OCI-LY3 (cell line): ENCODE data around the gene SLPI.

Experiments used
- H2AFZ ChIP-seq: fragments of 200-600, 300-600 bp; shearing (Covaris generic); 2 replicates; pipeline ENCODE4 v1.6.0; 2014; ENCODE audit warnings: antibody characterized with exemption, low read depth, low read length
- H3K27ac ChIP-seq: fragments of 200-600, 300-600 bp; sonication (generic); 2 replicates; pipeline ENCODE4 v1.5.1; 2014; ENCODE audit warnings: mild to moderate bottlenecking, low read length, moderate library complexity, mixed read lengths
- H3K27me3 ChIP-seq: fragments of 200-600, 300-600 bp; sonication (generic); 2 replicates; pipeline ENCODE4 v1.6.1; 2014; ENCODE audit warnings: low read depth, low read length, mixed read lengths
- H3K36me3 ChIP-seq: fragments of 200-600, 300-600 bp; sonication (generic); replicated peaks from 2 replicates; pipeline ENCODE3; 2014; ENCODE audit warnings: low read depth, low read length, mixed read lengths
- H3K4me1 ChIP-seq: fragments of 300-600, 200-600 bp; sonication (generic); 2 replicates; pipeline ENCODE4 v1.6.1; 2014; ENCODE audit warnings: low read length, mixed read lengths
- H3K4me2 ChIP-seq: fragments of 200-600, 300-600 bp; sonication (generic); 2 replicates; pipeline ENCODE4 v1.6.1; 2014; ENCODE audit warnings: low read length, mixed read lengths
- H3K4me3 ChIP-seq: fragments of 300-600, 200-600 bp; sonication (generic); 2 replicates; pipeline ENCODE4 v1.5.1; 2014; ENCODE audit warnings: antibody characterized with exemption, mild to moderate bottlenecking, low read length, moderate library complexity
- H3K79me2 ChIP-seq: fragments of 300-600, 200-600 bp; shearing (Covaris generic); 2 replicates; pipeline ENCODE4 v1.6.1; 2014; ENCODE audit warnings: mild to moderate bottlenecking, low read length, mixed read lengths
- H3K9ac ChIP-seq: fragments of 300-600, 200-600 bp; shearing (Covaris generic); 2 replicates; pipeline ENCODE4 v1.6.0; 2014; ENCODE audit warnings: mild to moderate bottlenecking, low read length, moderate library complexity
- H3K9me3 ChIP-seq: fragments of 200-600, 300-600 bp; shearing (Covaris generic); 2 replicates; pipeline ENCODE4 v1.6.1; 2014; ENCODE audit warnings: low read length, mixed read lengths; ENCODE audit not compliant: insufficient read depth
- H4K20me1 ChIP-seq: fragments of 200-600, 300-600 bp; sonication (generic); 2 replicates; pipeline ENCODE4 v1.6.1; 2016; ENCODE audit warnings: low read length, mixed read lengths; ENCODE audit not compliant: insufficient read depth
- EZH2phosphoT487 ChIP-seq: fragments of 200-600 bp; shearing (Covaris generic); IDR thresholded peaks from 2 replicates; pipeline ENCODE4 v1.6.1; 2018; ENCODE audit warnings: antibody characterized with exemption, mixed run types, low read depth
- TF ChIP-seq, protein P1 (sequence below): fragments of 200-600, 300-600 bp; sonication (generic); IDR thresholded peaks from 2 replicates; pipeline ENCODE4 v1.5.1; 2014; ENCODE audit warnings: antibody characterized with exemption, low read length, low read depth

Gene SLPI

DNA sequence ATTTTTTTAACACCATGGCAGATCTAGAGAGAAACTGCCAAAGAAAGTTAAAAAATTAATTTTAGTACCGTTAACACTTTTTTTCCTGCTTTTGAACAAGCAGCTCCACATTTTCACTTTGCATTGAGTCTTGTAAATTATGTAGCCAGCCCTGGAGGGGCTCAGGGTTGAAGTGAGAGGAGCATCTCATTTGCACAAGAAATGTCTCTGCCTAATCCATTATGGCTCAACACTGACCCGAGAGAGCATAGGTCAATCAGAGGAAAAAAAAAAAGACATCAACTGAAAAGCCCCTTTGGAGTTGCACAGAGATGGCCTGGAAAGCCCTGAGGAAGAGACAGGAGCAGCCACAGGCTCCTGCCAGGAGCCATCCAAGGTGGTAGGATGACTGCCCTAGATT is 4.3 kb upstream of the SLPI start:
- no peak overlapping the region for H3K9ac ChIP-seq
- no peak overlapping the region for H3K27ac ChIP-seq
- H3K79me2 ChIP-seq: no peaks in the 10 kb centered on the region
- H3K27me3 ChIP-seq: peaks cover 83% of the 10 kb centered on the region
- H3K4me3 ChIP-seq: no peak overlapping the region
- no peak for TF ChIP-seq EZH2phosphoT487
- TF ChIP-seq, protein P1, sequence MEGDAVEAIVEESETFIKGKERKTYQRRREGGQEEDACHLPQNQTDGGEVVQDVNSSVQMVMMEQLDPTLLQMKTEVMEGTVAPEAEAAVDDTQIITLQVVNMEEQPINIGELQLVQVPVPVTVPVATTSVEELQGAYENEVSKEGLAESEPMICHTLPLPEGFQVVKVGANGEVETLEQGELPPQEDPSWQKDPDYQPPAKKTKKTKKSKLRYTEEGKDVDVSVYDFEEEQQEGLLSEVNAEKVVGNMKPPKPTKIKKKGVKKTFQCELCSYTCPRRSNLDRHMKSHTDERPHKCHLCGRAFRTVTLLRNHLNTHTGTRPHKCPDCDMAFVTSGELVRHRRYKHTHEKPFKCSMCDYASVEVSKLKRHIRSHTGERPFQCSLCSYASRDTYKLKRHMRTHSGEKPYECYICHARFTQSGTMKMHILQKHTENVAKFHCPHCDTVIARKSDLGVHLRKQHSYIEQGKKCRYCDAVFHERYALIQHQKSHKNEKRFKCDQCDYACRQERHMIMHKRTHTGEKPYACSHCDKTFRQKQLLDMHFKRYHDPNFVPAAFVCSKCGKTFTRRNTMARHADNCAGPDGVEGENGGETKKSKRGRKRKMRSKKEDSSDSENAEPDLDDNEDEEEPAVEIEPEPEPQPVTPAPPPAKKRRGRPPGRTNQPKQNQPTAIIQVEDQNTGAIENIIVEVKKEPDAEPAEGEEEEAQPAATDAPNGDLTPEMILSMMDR: no peak
- no peak overlapping the region for H2AFZ ChIP-seq
- H3K4me2 ChIP-seq: no peak overlapping the region
- no peaks in the 10 kb centered on the region for H3K9me3 ChIP-seq
- no peaks in the 10 kb centered on the region for H4K20me1 ChIP-seq
- H3K36me3 ChIP-seq: no peaks in the 10 kb centered on the region
- peaks cover 13% of the 10 kb centered on the region for H3K4me1 ChIP-seq

DNA sequence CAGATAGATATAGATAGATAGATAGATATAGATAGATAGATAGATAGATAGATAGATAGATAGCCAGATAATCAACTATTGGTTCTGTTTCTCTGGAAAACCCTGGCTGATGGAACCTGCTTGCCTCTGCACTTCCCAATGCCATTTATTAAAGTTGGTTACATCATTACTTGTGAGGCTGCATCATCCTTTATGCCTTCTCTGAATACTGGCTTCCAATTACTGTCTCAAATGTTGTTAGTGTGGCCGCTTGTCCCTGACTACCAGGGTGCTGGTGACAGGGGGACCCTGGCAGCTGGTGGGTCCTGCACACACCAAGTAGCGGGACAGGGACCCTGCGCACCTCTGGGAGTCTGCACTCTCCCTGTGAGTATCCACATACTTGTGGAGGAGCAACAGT is 3.9 kb upstream of the SLPI start:
- H3K4me1 ChIP-seq: peaks cover 13% of the 10 kb centered on the region
- TF ChIP-seq EZH2phosphoT487: no peak
- TF ChIP-seq, protein P1: no peak
- no peaks in the 10 kb centered on the region for H4K20me1 ChIP-seq
- H3K79me2 ChIP-seq: no peaks in the 10 kb centered on the region
- peaks cover 83% of the 10 kb centered on the region for H3K27me3 ChIP-seq
- H3K9me3 ChIP-seq: no peaks in the 10 kb centered on the region
- no peak overlapping the region for H3K9ac ChIP-seq
- no peak overlapping the region for H2AFZ ChIP-seq
- no peak overlapping the region for H3K4me2 ChIP-seq
- H3K36me3 ChIP-seq: no peaks in the 10 kb centered on the region
- no peak overlapping the region for H3K27ac ChIP-seq
- no peak overlapping the region for H3K4me3 ChIP-seq

DNA sequence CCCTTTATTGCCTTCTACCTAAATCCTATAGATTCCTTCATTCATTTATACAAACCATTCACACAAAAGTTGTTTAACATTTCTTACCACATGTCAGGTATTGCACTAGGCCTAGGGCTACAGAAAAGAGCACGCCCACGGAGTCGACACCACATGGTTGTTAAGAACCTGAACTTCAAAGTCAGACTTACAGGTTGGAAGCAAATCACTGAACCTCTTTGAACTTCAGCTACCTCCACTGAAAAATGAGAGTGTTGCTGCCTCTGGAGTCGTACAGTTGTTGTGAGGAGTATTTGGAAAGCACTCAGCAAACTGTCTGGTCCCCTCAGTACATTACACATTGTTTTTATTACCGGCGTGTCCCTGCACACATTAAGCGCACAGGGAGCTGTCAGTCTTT is 3.3 kb upstream of the SLPI start:
- H3K9me3 ChIP-seq: no peaks in the 10 kb centered on the region
- H4K20me1 ChIP-seq: no peaks in the 10 kb centered on the region
- no peak overlapping the region for H2AFZ ChIP-seq
- TF ChIP-seq EZH2phosphoT487: no peak
- TF ChIP-seq, protein P1: no peak
- no peak overlapping the region for H3K27ac ChIP-seq
- H3K36me3 ChIP-seq: no peaks in the 10 kb centered on the region
- H3K79me2 ChIP-seq: no peaks in the 10 kb centered on the region
- H3K27me3 ChIP-seq: peaks cover 83% of the 10 kb centered on the region
- no peak overlapping the region for H3K9ac ChIP-seq
- H3K4me3 ChIP-seq: no peak overlapping the region
- H3K4me1 ChIP-seq: peaks cover 13% of the 10 kb centered on the region
- H3K4me2 ChIP-seq: no peak overlapping the region

DNA sequence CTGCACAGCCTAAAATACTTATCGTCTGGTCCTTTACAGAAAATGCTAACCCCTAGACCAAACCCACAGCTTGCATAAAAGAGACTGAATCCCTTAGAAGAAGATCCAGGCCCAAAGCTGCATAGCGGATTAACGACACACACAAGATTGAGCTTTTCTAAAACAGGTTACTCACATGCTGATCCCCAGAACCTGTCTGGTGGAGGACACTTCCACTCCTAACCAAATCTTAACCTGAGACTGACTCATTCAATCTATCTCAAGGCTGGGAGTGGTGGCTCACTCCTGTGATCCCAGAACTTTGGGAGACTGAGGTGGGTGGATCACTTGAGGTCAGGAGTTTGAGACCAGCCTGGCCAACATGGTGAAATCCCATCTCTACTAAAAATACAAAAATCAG is 2.8 kb upstream of the SLPI start:
- TF ChIP-seq, protein P1: no peak
- TF ChIP-seq EZH2phosphoT487: no peak
- H3K4me1 ChIP-seq: peaks cover 13% of the 10 kb centered on the region
- H3K27me3 ChIP-seq: peaks cover 83% of the 10 kb centered on the region
- no peak overlapping the region for H3K4me3 ChIP-seq
- no peak overlapping the region for H3K9ac ChIP-seq
- no peak overlapping the region for H3K27ac ChIP-seq
- H3K79me2 ChIP-seq: no peaks in the 10 kb centered on the region
- H4K20me1 ChIP-seq: no peaks in the 10 kb centered on the region
- no peak overlapping the region for H3K4me2 ChIP-seq
- H2AFZ ChIP-seq: no peak overlapping the region
- no peaks in the 10 kb centered on the region for H3K9me3 ChIP-seq
- H3K36me3 ChIP-seq: no peaks in the 10 kb centered on the region
